Measurements from ENCODE around the gene TRIP10. TPM values are rescaled to one million over a fixed set of nuclear protein-coding genes. Genes with fewer than 3 reads are reported as not detected.

The TRIP10 gene
- total and polyA plus RNA-seq, 4 donors = 3.4 to 9.9 (median 7.4) TPM

- peak within 1 kb of the TSS; percentile 74 to 99 (median 89) for H3K4me3 ChIP-seq (ENCODE audit: low read depth in 1 of 3, low read length in 3 of 3)
- H3K27me3 ChIP-seq (ENCODE audit: control insufficient read depth in 4 of 4, insufficient read depth in 4 of 4, low read length in 3 of 4) = no peaks in the 10 kb centered on the region
- 21% methylated on average over 4 of the region's 4 CpGs for WGBS
- H3K36me3 ChIP-seq (ENCODE audit: control insufficient read depth in 4 of 4, insufficient read depth in 3 of 4, low read depth in 1 of 4, low read length in 3 of 4) = peaks cover 3 to 28% (median 22%) of the 10 kb centered on the region in 4 donors
- H3K9ac ChIP-seq (ENCODE audit: low read depth in 1 of 2, low read length in 2 of 2) = peak within 1 kb of the TSS; percentile 95 to 97
- peaks cover 5 to 58% (median 40%) of the 10 kb centered on the region in 4 donors for H3K4me1 ChIP-seq (ENCODE audit: control insufficient read depth in 4 of 4, insufficient read depth in 4 of 4, low read length in 3 of 4)
- H3K27ac ChIP-seq (ENCODE audit: low read depth in 1 of 2, low read length in 2 of 2) = peak within 1 kb of the TSS; percentile 76 to 84
- no peaks in the 10 kb centered on the region for H3K9me3 ChIP-seq (ENCODE audit: control insufficient read depth in 4 of 4, low read length in 3 of 4)
- TF ChIP-seq MAX (IDR thresholded peaks at IDR 0.05) (peak; percentile 99), HNF4A (conservative IDR thresholded peaks at IDR 0.05) (peak; percentile 99 to 100), TAF1 (conservative IDR thresholded peaks at IDR 0.05) (peak; percentile 100), REST (IDR thresholded peaks at IDR 0.05) (peak; percentile 95), RXRA (IDR thresholded peaks at IDR 0.05) (peak; percentile 100), ZBTB33 (IDR thresholded peaks at IDR 0.05) (peak; percentile 96), GABPA (IDR thresholded peaks at IDR 0.05 in 1 of 2, conservative IDR thresholded peaks at IDR 0.05 in 1 of 2) (peak in 1 of 2 donors; percentile 73), FOXA1 (IDR thresholded peaks at IDR 0.05) (peak; percentile 58), EGR1 (IDR thresholded peaks at IDR 0.05; ENCODE audit: low read depth in 2 of 2) (peak; percentile 56 to 91), CTCF (IDR thresholded peaks at IDR 0.05; ENCODE audit: low read depth, low read length, missing input control) (no peak), JUND (IDR thresholded peaks at IDR 0.05) (peak; percentile 71 to 80), SP1 (IDR thresholded peaks at IDR 0.05) (peak; percentile 100), NR2F2 (IDR thresholded peaks at IDR 0.05) (peak; percentile 100), FOXA2 (IDR thresholded peaks at IDR 0.05) (peak; percentile 75), YY1 (IDR thresholded peaks at IDR 0.05) (peak; percentile 90), ATF3 (IDR thresholded peaks at IDR 0.05) (peak; percentile 89), RAD21 (IDR thresholded peaks at IDR 0.05) (peak; percentile 43 to 48), HNF4G (IDR thresholded peaks at IDR 0.05) (peak; percentile 99)
- DNase-seq (ENCODE audit: low spot score) = peak; percentile 67
These were observed 18.9 kb upstream of the TRIP10 start, which contains the start of gene C3 for GRCh38 chr19:6720369-6721137. C3 (minus strand) TSS chr19:6720650; CDS start chr19:6720589, 61 bp downstream.
